IPS-20b (cell line): ENCODE data around the gene EMP1.

Experiments used
- H3K27ac ChIP-seq: one replicate; pipeline ENCODE4 v1.5.1; 2013; ENCODE audit warnings: low read length
- H3K27me3 ChIP-seq: 2 replicates; pipeline ENCODE4 v1.6.1; 2013; ENCODE audit warnings: mild to moderate bottlenecking, low read length, inconsistent platforms; ENCODE audit not compliant: insufficient read depth
- H3K36me3 ChIP-seq: 2 replicates; pipeline ENCODE4 v1.6.1; 2013; ENCODE audit warnings: low read depth, mild to moderate bottlenecking, inconsistent platforms, low read length, moderate library complexity; ENCODE audit not compliant: insufficient read depth
- H3K4me1 ChIP-seq: 2 replicates; pipeline ENCODE4 v1.6.1; 2013; ENCODE audit warnings: mild to moderate bottlenecking, control low read depth, inconsistent platforms, low read length, moderate library complexity; ENCODE audit not compliant: insufficient read depth
- H3K4me3 ChIP-seq: 2 replicates; pipeline ENCODE4 v1.5.1; 2013; ENCODE audit warnings: mild to moderate bottlenecking, low read length, inconsistent platforms
- H3K9ac ChIP-seq: 2 replicates; pipeline ENCODE4 v1.6.1; 2013; ENCODE audit warnings: low read depth, mild to moderate bottlenecking, inconsistent platforms, low read length, moderate library complexity
- H3K9me3 ChIP-seq: 2 replicates; pipeline ENCODE4 v1.6.1; 2013; ENCODE audit warnings: mild to moderate bottlenecking, low read depth, low read length, inconsistent platforms; ENCODE audit not compliant: insufficient read depth

The EMP1 gene

DNA sequence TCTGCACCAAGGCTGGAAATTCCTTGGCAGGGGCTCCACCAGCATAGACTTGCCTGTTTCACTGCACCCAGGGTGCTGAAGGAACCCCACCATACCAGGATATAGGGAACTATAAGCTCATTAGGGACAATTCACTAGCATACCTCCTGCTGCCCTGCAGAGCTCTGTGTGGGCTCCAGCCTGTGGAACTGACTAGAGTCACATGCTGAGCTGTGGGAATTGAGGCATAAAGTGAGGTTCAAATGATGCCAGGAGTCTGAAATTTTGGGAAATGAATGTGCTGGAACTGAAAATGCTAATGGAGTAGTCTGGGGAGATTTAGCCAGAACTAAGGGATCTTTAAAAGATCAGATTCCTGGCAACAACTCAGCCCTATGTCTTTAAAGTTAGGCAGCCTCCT, 7.3 kb upstream of the EMP1 start:
- H3K36me3 ChIP-seq, result no peaks in the 10 kb centered on the region
- no peaks in the 10 kb centered on the region for H3K27me3 ChIP-seq
- no peak overlapping the region for H3K27ac ChIP-seq
- peaks cover 1% of the 10 kb centered on the region; the same call in 1 of the 2 replicates for H3K4me1 ChIP-seq
- no peaks in the 10 kb centered on the region for H3K9me3 ChIP-seq
- H3K4me3 ChIP-seq, result no peak overlapping the region
- H3K9ac ChIP-seq, result no peak overlapping the region

DNA sequence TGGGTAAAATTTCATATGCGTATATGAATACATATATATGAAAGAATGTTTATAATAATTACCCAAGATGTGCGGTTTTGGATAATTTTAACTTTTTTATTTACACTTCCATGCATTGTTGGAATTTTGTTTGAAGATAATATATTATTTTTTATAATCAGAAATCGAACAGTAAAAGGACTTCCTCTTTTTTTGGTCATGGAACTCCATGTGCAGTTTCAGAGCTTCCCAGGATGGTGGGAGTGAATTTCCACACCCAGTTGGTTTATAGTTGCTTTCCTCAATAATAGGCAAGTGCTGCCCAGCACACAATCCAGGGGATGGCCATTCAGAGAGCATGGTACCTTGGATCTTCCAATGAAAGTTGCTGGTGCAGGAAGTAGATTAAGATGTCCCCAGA, 6.3 kb upstream of the EMP1 start:
- no peak overlapping the region for H3K9ac ChIP-seq
- no peak overlapping the region for H3K27ac ChIP-seq
- no peak overlapping the region for H3K4me3 ChIP-seq
- no peaks in the 10 kb centered on the region for H3K36me3 ChIP-seq
- no peaks in the 10 kb centered on the region for H3K27me3 ChIP-seq
- no peaks in the 10 kb centered on the region for H3K9me3 ChIP-seq
- peaks cover 5% of the 10 kb centered on the region; the same call in 1 of the 2 replicates for H3K4me1 ChIP-seq

DNA sequence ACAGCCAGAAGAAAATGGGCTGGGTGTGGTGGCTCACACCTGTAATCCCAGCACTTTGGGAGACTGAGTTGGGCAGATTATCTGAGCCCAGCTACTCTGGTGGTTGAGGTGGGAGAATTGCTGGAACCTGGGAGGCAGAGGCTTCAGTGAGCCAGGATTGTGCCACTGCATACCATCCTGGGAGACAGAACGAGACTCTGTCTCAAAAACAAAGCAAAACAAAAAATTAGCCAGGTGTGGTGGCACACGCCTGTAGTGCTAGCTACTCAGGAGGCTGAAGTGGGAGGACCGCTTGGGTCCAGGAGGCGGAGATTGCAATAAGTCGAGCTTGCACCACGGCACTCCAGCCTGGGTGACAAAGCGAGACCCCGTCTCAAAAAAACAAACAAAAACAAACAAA, 3.8 kb upstream of the EMP1 start:
- Histone ChIP-seq H3K36me3 (no peaks in the 10 kb centered on the region), H3K27ac (no peak overlapping the region), H3K27me3 (no peaks in the 10 kb centered on the region), H3K4me1 (peaks cover 13% of the 10 kb centered on the region; the same call in 1 of the 2 replicates), H3K9me3 (no peaks in the 10 kb centered on the region), H3K9ac (no peak overlapping the region), H3K4me3 (no peak overlapping the region)

DNA sequence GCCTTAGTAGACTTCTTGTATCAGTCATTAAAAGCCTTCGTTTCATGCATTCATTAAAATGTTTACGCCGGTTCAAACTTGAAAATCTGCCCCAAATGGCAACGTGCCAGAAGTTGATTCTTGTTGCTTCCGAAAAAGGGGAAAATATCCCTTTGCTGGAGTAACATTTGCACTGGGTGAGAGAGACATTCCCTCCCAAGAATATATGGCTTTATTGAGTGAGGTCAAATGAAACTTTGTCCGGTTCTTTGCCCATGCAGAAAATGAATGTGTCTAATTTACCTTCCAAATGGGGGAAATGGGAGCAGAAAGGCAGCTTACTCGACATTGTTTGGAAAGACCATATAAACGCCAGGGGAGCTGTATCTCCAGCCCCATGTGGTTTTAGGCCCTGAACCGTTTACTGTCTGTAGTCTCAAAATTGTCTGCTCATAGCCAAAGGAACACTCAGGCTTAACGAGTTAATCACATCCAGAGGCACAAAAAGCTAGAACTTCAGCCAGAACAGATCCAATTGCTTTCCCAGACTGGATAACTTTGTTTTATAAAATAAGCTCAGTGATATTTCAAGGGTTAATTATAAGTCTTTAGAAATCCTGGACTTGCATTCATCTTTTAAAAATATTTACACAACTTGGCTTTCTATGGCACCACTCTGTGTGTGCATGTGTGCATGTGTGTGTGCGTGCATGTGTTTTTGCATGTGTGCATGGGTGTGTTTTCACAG, 2.9 kb upstream of the EMP1 start:
- Histone ChIP-seq H3K4me1 (peaks cover 22% of the 10 kb centered on the region), H3K36me3 (no peaks in the 10 kb centered on the region), H3K27me3 (no peaks in the 10 kb centered on the region), H3K9me3 (no peaks in the 10 kb centered on the region), H3K9ac (no peak overlapping the region), H3K27ac (no peak overlapping the region), H3K4me3 (no peak overlapping the region)

DNA sequence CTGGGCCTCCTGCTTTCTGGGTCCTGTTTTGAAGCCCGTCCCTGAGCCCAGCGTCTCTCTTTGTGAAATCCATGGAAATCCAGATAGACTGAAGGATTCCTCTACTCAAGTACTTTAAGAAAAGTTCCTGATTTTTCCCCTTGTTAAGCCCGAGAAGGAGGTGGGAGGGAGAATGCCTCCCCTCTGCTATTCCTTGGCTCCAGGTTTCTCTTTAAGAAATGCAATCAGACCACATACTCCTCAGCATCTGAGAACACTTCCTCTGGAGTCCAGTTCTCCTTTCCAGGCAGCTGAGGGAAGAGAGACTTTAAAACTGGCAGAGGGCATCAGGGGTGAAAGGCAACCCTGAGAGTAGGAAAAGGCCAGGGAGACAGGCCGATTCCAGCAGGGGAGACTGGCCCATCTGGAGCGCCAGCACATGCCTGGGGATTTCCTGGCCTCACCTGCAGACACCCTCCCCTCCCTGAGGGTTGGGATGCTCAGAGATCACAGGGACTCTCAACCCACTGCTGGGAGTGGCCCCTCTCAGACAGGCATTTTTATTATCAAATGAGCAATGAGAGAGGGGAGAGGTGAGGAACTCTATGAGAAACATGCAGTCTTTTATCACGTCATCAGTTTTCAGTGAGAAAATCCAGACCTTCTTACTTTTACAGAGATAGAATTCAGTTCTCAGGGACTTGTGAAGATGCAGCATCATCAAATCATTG, 2.0 kb upstream of the EMP1 start:
- H3K36me3 ChIP-seq, result no peaks in the 10 kb centered on the region
- no peak overlapping the region for H3K9ac ChIP-seq
- H3K9me3 ChIP-seq, result no peaks in the 10 kb centered on the region
- no peak overlapping the region for H3K4me3 ChIP-seq
- no peaks in the 10 kb centered on the region for H3K27me3 ChIP-seq
- no peak overlapping the region for H3K27ac ChIP-seq
- H3K4me1 ChIP-seq, result peaks cover 22% of the 10 kb centered on the region

DNA sequence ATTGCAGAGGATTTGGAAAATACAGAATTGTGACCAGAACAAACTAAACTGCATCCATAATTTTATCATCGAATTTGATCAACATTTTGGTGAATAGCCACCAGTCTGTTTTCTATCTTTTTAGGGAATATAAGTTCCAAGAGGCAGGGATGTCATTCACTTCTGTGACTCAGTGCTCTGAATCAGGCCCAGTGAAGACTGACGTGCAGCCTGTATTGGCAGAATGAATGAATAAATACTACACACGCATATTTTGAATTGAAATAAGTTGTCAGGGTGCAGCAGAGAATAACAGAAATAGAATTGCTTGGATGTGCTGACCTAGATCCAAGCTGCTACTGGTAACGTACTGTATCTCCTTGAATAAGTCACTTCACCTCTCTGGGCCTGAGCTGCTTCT, 1.3 kb upstream of the EMP1 start:
- no peaks in the 10 kb centered on the region for H3K9me3 ChIP-seq
- H3K36me3 ChIP-seq, result no peaks in the 10 kb centered on the region
- no peaks in the 10 kb centered on the region for H3K27me3 ChIP-seq
- H3K4me3 ChIP-seq, result no peak overlapping the region
- no peak overlapping the region for H3K27ac ChIP-seq
- no peak overlapping the region for H3K9ac ChIP-seq
- H3K4me1 ChIP-seq, result peaks cover 22% of the 10 kb centered on the region

DNA sequence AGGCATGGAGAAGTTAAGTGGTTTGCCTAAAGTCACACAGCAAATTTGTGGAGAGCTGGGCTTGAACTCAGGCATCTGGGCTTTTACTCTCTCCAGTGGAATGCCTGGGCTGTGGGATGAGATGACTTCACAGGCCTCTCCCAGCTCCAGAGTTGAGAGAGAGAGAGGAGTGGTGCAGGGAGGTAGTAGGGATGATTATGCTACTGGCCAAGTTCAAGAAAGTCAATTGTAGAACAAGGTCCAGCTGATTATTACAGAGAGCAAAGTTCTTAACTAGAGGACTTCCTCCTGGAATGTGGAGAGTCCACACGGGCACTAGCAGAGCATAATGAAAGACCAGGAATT, 769 bp upstream of the EMP1 start:
- Histone ChIP-seq H3K36me3 (no peaks in the 10 kb centered on the region), H3K9ac (no peak overlapping the region), H3K27ac (no peak overlapping the region), H3K9me3 (no peaks in the 10 kb centered on the region), H3K27me3 (no peaks in the 10 kb centered on the region), H3K4me3 (no peak overlapping the region), H3K4me1 (peaks cover 22% of the 10 kb centered on the region)

DNA sequence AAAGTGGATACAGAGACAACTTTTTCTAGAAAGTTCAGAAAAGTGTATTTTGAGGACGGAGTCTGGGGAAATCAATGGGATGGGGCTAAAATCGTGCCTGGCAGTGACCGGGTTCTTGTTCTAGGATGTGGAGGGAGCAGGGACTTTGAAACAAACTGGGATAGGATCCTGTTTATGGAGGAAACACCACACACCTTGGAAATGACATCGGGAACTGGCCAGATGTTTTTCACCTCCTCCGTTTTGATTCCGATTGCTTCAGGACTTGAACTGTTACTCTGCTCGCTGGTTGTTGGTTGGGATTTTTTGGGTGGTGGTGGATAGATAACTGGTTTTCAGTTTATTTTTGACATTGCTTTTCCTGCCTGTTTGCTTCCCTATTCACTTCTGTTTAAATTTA, 506 bp downstream of the EMP1 start:
- Histone ChIP-seq H3K4me3 (no peak overlapping the region), H3K9ac (no peak overlapping the region), H3K36me3 (no peaks in the 10 kb centered on the region), H3K4me1 (peaks cover 22% of the 10 kb centered on the region), H3K27me3 (no peaks in the 10 kb centered on the region; the same call in 1 of the 2 replicates), H3K9me3 (no peaks in the 10 kb centered on the region), H3K27ac (no peak overlapping the region)

DNA sequence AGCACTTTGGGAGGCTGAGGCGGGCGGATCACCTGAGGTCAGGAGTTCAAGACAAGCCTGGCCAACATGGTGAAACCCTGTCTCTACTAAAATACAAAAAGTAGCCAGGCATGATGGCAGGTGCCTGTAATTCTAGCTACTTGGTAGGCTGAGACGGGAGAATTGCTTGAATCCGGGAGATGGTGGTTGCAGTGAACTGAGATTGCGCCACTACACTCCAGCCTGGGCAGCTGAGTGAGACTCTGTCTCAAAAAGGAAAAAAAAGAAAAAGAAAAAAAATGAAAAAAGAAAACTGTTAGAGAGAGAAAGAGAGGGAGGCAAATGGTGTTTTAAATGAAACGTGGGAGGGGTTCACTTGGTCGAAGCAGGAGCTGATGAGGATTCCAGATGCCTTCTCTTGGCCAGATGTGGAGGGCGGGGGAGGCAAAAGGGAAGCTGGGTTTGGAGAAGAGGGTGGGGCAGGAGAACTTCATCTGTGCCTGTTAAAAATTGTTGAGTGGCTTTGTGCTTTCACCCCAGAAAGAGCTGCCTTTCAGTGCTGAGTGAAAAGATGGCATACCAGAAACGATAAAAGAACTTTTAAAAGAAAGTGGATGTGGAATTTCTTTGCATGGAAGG, 1.1 kb downstream of the EMP1 start:
- no peaks in the 10 kb centered on the region; the same call in 1 of the 2 replicates for H3K27me3 ChIP-seq
- H3K27ac ChIP-seq, result no peak overlapping the region
- H3K9me3 ChIP-seq, result no peaks in the 10 kb centered on the region
- no peaks in the 10 kb centered on the region for H3K36me3 ChIP-seq
- H3K4me1 ChIP-seq, result peaks cover 22% of the 10 kb centered on the region
- H3K9ac ChIP-seq, result no peak overlapping the region
- H3K4me3 ChIP-seq, result no peak overlapping the region

DNA sequence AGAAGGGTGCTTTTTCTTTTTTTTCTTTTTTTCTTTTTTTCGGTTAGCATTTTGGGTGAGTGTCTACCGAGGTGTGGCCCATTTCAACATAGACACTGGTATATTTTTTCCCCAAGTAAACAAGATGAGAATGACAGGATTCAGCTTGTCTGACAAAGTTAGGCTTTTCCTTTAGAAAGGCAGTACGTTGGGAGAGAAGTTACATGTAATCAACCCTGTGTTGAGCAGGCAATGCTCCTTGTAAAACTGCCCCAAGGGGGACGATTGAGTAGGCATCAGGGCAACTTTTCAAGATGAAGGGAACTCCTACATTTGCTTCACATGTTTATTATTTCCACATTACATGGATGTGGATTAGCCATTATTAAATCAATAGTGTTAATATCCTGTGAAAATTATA, 1.7 kb downstream of the EMP1 start:
- Histone ChIP-seq H3K27ac (no peak overlapping the region), H3K36me3 (no peaks in the 10 kb centered on the region), H3K9ac (no peak overlapping the region), H3K27me3 (no peaks in the 10 kb centered on the region; the same call in 1 of the 2 replicates), H3K4me3 (no peak overlapping the region), H3K4me1 (peaks cover 25% of the 10 kb centered on the region), H3K9me3 (no peaks in the 10 kb centered on the region)

DNA sequence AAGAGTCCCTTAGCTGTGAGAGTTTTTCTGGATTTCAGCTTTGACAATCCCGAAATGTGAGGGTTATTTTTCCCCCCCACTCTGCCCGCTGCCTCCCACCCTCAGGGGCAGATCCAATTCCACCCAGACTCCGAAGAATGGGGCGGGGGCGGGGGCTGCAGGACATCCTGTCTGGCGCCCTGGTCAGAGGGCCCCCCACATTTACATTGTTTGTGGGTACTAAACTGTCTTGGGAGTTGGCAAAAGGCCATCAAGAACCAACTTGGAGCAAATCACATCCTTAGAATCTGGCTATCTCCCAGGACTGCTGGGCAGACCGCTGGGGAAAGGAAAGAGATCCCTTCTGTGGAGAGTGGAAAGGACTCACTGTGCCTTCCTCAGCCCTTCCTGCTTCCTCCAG, 2.4 kb downstream of the EMP1 start:
- H3K4me3 ChIP-seq, result no peak overlapping the region
- no peaks in the 10 kb centered on the region for H3K36me3 ChIP-seq
- no peaks in the 10 kb centered on the region; the same call in 1 of the 2 replicates for H3K27me3 ChIP-seq
- no peak overlapping the region for H3K9ac ChIP-seq
- no peaks in the 10 kb centered on the region for H3K9me3 ChIP-seq
- no peak overlapping the region for H3K27ac ChIP-seq
- peaks cover 31% of the 10 kb centered on the region for H3K4me1 ChIP-seq

DNA sequence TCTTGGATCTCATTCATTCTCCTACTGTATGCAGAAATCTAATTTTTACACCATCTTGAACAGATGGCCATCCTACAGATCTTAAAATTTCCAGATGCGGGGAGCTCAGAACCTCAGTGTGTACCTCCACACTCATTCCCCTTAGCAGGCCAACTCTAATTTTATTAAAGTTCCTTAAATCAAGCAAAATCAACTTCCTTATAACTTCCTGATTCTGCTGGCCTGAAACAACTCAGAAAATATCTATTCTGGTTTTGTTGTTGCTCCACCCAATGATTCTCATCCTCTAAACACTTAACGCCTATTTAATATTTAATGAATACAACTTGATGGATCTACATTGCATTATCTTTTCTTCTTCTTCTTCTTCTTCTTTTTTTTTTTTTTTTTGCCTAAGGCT, 3.1 kb downstream of the EMP1 start:
- Histone ChIP-seq H3K27ac (no peak overlapping the region), H3K36me3 (no peaks in the 10 kb centered on the region), H3K4me3 (no peak overlapping the region), H3K27me3 (no peaks in the 10 kb centered on the region; the same call in 1 of the 2 replicates), H3K9ac (no peak overlapping the region), H3K9me3 (no peaks in the 10 kb centered on the region), H3K4me1 (peaks cover 34% of the 10 kb centered on the region)
